PC-3 (cell line): ENCODE results near the gene MYO19. TPM values are rescaled to one million over a fixed set of nuclear protein-coding genes. Genes with fewer than 3 reads are reported as not detected.

Experiments
- ATAC-seq: fragments of 200-7000 bp; cut with Tn5 transposase; 2 replicates; pipeline ENCODE4 v1.9.1; 2020; ENCODE audit warnings: mild to moderate bottlenecking, moderate library complexity
- BruUV-seq: library from RNA; stranded (reverse); fragments of 400-500 nt; replicated peaks from 2 replicates; lab custom pipeline; 2021; lab: Mats Ljungman, UMichigan
- CTCF ChIA-PET: fragments of 300-600 bp; sonication (Branson Sonifier 250); formaldehyde crosslinking; loops from one replicate; lab custom pipeline; 2022; ENCODE audit warnings: antibody characterized with exemption; lab: Charles Lee
- POLR2A ChIA-PET: fragments of 300-600 bp; sonication (Branson Sonifier 250); formaldehyde crosslinking; loops from one replicate; lab custom pipeline; 2022; ENCODE audit warnings: antibody characterized with exemption; ENCODE audit not compliant: unreplicated experiment; lab: Charles Lee
- DNase-seq: peaks from one replicate; pipeline ENCODE4 v3.0.0-alpha.2; 2015
- H2AFZ ChIP-seq: fragments of 300-600 bp; sonication (generic); 2 replicates; pipeline ENCODE4 v1.6.0; 2016; ENCODE audit warnings: antibody characterized with exemption, low read length
- H3F3A ChIP-seq: fragments of 300-600 bp; sonication (generic); one replicate; pipeline ENCODE4 v1.6.0; 2017; ENCODE audit warnings: antibody characterized with exemption, low read length, control low read depth, mild to moderate bottlenecking; ENCODE audit not compliant: unreplicated experiment
- H3K27ac ChIP-seq: fragments of 300-600 bp; sonication (generic); 2 replicates; pipeline ENCODE4 v1.5.1; 2016; ENCODE audit warnings: mild to moderate bottlenecking, low read length
- H3K27me3 ChIP-seq: fragments of 300-600 bp; sonication (generic); 2 replicates; pipeline ENCODE4 v1.6.1; 2016; ENCODE audit warnings: low read length, mixed read lengths
- H3K36me3 ChIP-seq: fragments of 300-600 bp; sonication (generic); 2 replicates; pipeline ENCODE4 v1.6.1; 2016; ENCODE audit warnings: low read depth, mixed run types, low read length, mixed read lengths
- H3K4me1 ChIP-seq: fragments of 300-600 bp; sonication (generic); 2 replicates; pipeline ENCODE4 v1.5.1; 2016; ENCODE audit warnings: low read length; ENCODE audit not compliant: insufficient read depth
- H3K4me2 ChIP-seq: fragments of 300-600 bp; sonication (generic); 2 replicates; pipeline ENCODE4 v1.6.0; 2016; ENCODE audit warnings: low read length
- H3K4me3 ChIP-seq: fragments of 300-600 bp; sonication (generic); 2 replicates; pipeline ENCODE4 v1.5.1; 2016; ENCODE audit warnings: mild to moderate bottlenecking, low read length, mixed read lengths
- H3K79me2 ChIP-seq: fragments of 300-600 bp; sonication (generic); 2 replicates; pipeline ENCODE4 v1.6.1; 2017; ENCODE audit warnings: low read length, mixed read lengths
- H3K9ac ChIP-seq: fragments of 300-600 bp; sonication (generic); 2 replicates; pipeline ENCODE4 v1.6.0; 2016; ENCODE audit warnings: mild to moderate bottlenecking, low read length
- H3K9me2 ChIP-seq: fragments of 300-600 bp; sonication (generic); replicated peaks from 2 replicates; pipeline ENCODE4 v1.6.1; 2016; ENCODE audit warnings: mixed run types, low read length, mixed read lengths
- H3K9me3 ChIP-seq: fragments of 300-600 bp; sonication (generic); 2 replicates; pipeline ENCODE4 v1.6.1; 2016; ENCODE audit warnings: low read length, mixed read lengths
- H4K20me1 ChIP-seq: fragments of 300-600 bp; sonication (generic); 2 replicates; pipeline ENCODE4 v1.6.1; 2016; ENCODE audit warnings: low read length, mixed read lengths
- CTCF ChIP-seq: fragments of 300-600 bp; sonication (generic); conservative IDR thresholded peaks from 2 replicates; pipeline ENCODE4 v1.5.1; 2017; ENCODE audit warnings: antibody characterized with exemption, low read depth, mild to moderate bottlenecking, low read length
- EZH2 ChIP-seq: fragments of 300-600 bp; sonication (generic); IDR thresholded peaks from one replicate; pipeline ENCODE4 v1.6.1; 2017; ENCODE audit warnings: antibody characterized with exemption, mild to moderate bottlenecking, low read length; ENCODE audit not compliant: unreplicated experiment
- EZH2phosphoT487 ChIP-seq: fragments of 300-600 bp; sonication (generic); IDR thresholded peaks from 2 replicates; pipeline ENCODE4 v1.6.1; 2018; ENCODE audit warnings: mild to moderate bottlenecking, antibody characterized with exemption, low read length, borderline replicate concordance
- intact Hi-C: fragments of 100-400 bp; cut with micrococcal nuclease; formaldehyde crosslinking; loops from 2 replicates; pipeline ENCODE4 v1.9.0; 2023
- total RNA-seq: library from RNA; depleted of rRNA; stranded (reverse); fragments of >200 nt; gene quantifications from 2 replicates; pipeline ENCODE4 v1.2.3, GENCODE V29; 2014

Gene MYO19
- total RNA-seq, 1 experiment from 2014 or later: 143 TPM

- Histone ChIP-seq H3K9ac (no peak overlapping the region), H3K9me2 (no peaks in the 10 kb centered on the region), H3K4me2 (no peak overlapping the region), H3K36me3 (no peaks in the 10 kb centered on the region), H3K27me3 (peaks cover 28% of the 10 kb centered on the region), H2AFZ (no peak overlapping the region), H3K9me3 (no peaks in the 10 kb centered on the region), H3F3A (no peaks in the 10 kb centered on the region), H4K20me1 (no peaks in the 10 kb centered on the region), H3K79me2 (no peaks in the 10 kb centered on the region), H3K27ac (no peak overlapping the region), H3K4me1 (no peaks in the 10 kb centered on the region), H3K4me3 (no peak overlapping the region)
- TF ChIP-seq EZH2: no peak
- no peak for TF ChIP-seq EZH2phosphoT487
- no peak for TF ChIP-seq CTCF
- CTCF ChIA-PET: no interaction called here
- intact Hi-C loops: no loop called here
- POLR2A ChIA-PET: no interaction called here
- DNase-seq (no peak), ATAC-seq (no peak)
- BruUV-seq: no TSS peak
Observed at GRCh38 chr17:36464765-36465088, 69.9 kb downstream of the MYO19 start.

- Histone ChIP-seq H4K20me1 (no peaks in the 10 kb centered on the region), H3F3A (no peaks in the 10 kb centered on the region), H3K36me3 (no peaks in the 10 kb centered on the region), H3K9me2 (no peaks in the 10 kb centered on the region), H3K4me2 (no peak overlapping the region), H2AFZ (no peak overlapping the region), H3K27me3 (peaks cover 22% of the 10 kb centered on the region), H3K9ac (no peak overlapping the region), H3K27ac (no peak overlapping the region), H3K4me1 (no peaks in the 10 kb centered on the region), H3K79me2 (no peaks in the 10 kb centered on the region), H3K4me3 (no peak overlapping the region), H3K9me3 (no peaks in the 10 kb centered on the region)
- intact Hi-C loops: no loop called here
- DNase-seq: peak; percentile 65
- ChIA-PET CTCF (no interaction called here), POLR2A (no interaction called here)
- peak; percentile 75 for ATAC-seq
- TF ChIP-seq CTCF: no peak
- TF ChIP-seq EZH2: no peak
- no peak for TF ChIP-seq EZH2phosphoT487
- BruUV-seq: no TSS peak
Observed at GRCh38 chr17:36463916-36464764, 70.5 kb downstream of the MYO19 start.

GRCh38 chr17:36461330-36462110 lies 73.1 kb downstream of the MYO19 start:
- no TSS peak for BruUV-seq
- ChIA-PET CTCF (no interaction called here), POLR2A (no interaction called here)
- Histone ChIP-seq H4K20me1 (no peaks in the 10 kb centered on the region), H3K9me2 (no peaks in the 10 kb centered on the region), H2AFZ (no peak overlapping the region), H3K9me3 (no peaks in the 10 kb centered on the region), H3K79me2 (no peaks in the 10 kb centered on the region), H3K27me3 (no peaks in the 10 kb centered on the region), H3K9ac (no peak overlapping the region), H3K27ac (no peak overlapping the region), H3K4me1 (no peaks in the 10 kb centered on the region), H3K4me2 (no peak overlapping the region), H3K4me3 (no peak overlapping the region), H3K36me3 (no peaks in the 10 kb centered on the region), H3F3A (no peaks in the 10 kb centered on the region)
- DNase-seq (no peak), ATAC-seq (no peak)
- TF ChIP-seq EZH2 (no peak), EZH2phosphoT487 (no peak), CTCF (no peak)
- intact Hi-C loops: no loop called here
